ENCODE data around the gene DENND10.
A peak's percentile ranks its signal among the peaks of the same experiment; 100 is the strongest.

DENND10 gene

GRCh38 chr10:119103903-119104653, at the start of gene DENND10:
TSS of gene DENND10 (plus strand) at chr10:119104113. CDS start at chr10:119104143, 30 bp downstream.
- peak; percentile 85 for DNase-seq (ENCODE audit: low spot score)
- peak within 1 kb of the TSS; percentile 55 to 86 for H3K27ac ChIP-seq
- H3K4me3 ChIP-seq: peak within 1 kb of the TSS; percentile 99
- TF ChIP-seq CTCF (IDR thresholded peaks at IDR 0.05): no peak

GRCh38 chr10:119055472-119055871, 48.4 kb upstream of the DENND10 start:
- H3K4me3 ChIP-seq: no peak overlapping the region
- DNase-seq (ENCODE audit: low spot score): no peak
- no peak for TF ChIP-seq CTCF (IDR thresholded peaks at IDR 0.05)
- no peak overlapping the region for H3K27ac ChIP-seq

- no peak for DNase-seq (ENCODE audit: low spot score)
- H3K4me3 ChIP-seq: no peak overlapping the region
- no peak for TF ChIP-seq CTCF (IDR thresholded peaks at IDR 0.05)
- no peak overlapping the region for H3K27ac ChIP-seq
Observed at GRCh38 chr10:119058010-119058409, 45.9 kb upstream of the DENND10 start.

- TF ChIP-seq CTCF (IDR thresholded peaks at IDR 0.05): no peak
- Histone ChIP-seq H3K4me3 (no peak overlapping the region), H3K27ac (no peak overlapping the region)
- no peak for DNase-seq (ENCODE audit: low spot score)
Observed at GRCh38 chr10:119059557-119059956, 44.4 kb upstream of the DENND10 start.

GRCh38 chr10:119060107-119060506, 43.8 kb upstream of the DENND10 start:
- H3K27ac ChIP-seq: no peak overlapping the region
- no peak for TF ChIP-seq CTCF (IDR thresholded peaks at IDR 0.05)
- H3K4me3 ChIP-seq: no peak overlapping the region
- DNase-seq (ENCODE audit: low spot score): no peak

- TF ChIP-seq CTCF (IDR thresholded peaks at IDR 0.05): no peak
- no peak overlapping the region for H3K4me3 ChIP-seq
- DNase-seq (ENCODE audit: low spot score): no peak
- H3K27ac ChIP-seq: no peak overlapping the region
Observed at GRCh38 chr10:119061352-119061751, 42.6 kb upstream of the DENND10 start.

- H3K27ac ChIP-seq: no peak overlapping the region
- no peak for DNase-seq (ENCODE audit: low spot score)
Observed at GRCh38 chr10:119061926-119062325, 42.0 kb upstream of the DENND10 start.

More at GRCh38 chr10:119061926-119062325, 42.0 kb upstream of the DENND10 start:
- TF ChIP-seq CTCF (IDR thresholded peaks at IDR 0.05): no peak
- no peak overlapping the region for H3K4me3 ChIP-seq

All from coronary artery (tissue), 2 donors.